DOHH2 (cell line): Measurements from ENCODE around the gene DKK3.

Source experiments
- CTCF ChIP-seq: fragments of 200-600 bp; sonication (generic); IDR thresholded peaks from one replicate; pipeline ENCODE4 v1.5.1; 2014; ENCODE audit warnings: antibody characterized with exemption, mild to moderate bottlenecking, low read depth, low read length; ENCODE audit not compliant: poor library complexity, severe bottlenecking
- EZH2phosphoT487 ChIP-seq: fragments of 200-600 bp; sonication (generic); IDR thresholded peaks from 2 replicates; pipeline ENCODE4 v1.6.1; 2017; ENCODE audit warnings: borderline replicate concordance, mild to moderate bottlenecking, antibody characterized with exemption, low read length, moderate library complexity, mixed read lengths

DNA sequence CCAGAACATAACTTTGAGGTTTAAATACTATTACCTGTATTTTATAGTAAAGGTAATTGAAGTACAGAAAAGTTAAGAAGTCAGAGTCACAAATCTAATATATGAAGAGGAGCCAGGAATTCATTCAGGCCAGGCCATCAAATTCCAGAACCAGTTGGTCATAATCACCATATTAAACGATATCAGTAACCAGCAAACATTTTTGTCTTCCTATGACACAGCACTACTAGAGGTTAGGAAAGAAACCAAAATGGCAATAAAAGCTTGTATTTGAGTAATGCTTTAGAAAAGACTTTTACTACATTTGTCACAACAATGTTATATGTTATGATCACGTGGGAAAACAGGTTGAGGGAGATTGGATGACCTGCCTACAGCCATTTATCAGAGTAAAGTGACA, 62.2 kb downstream of the DKK3 start:
- no peak for TF ChIP-seq CTCF
- no peak for TF ChIP-seq EZH2phosphoT487
